Measurements from ENCODE around the gene UNCX. TPM values are rescaled to one million over a fixed set of nuclear protein-coding genes. Genes with fewer than 3 reads are reported as not detected.
"Not testable (repeated sequence)": the region's sequence is repeated elsewhere in the genome, so short reads cannot be mapped to it uniquely, and the experiment has no call there.

Gene UNCX
- total RNA-seq, 1 experiment from 2014 or later: not detected

GRCh38 chr7:1193593-1194424 lies 38.9 kb upstream of the UNCX start:
- RAD21 ChIA-PET (ENCODE audit: low non-redundant PET in 1 of 2, low total read pairs in 2 of 2, uncharacterized antibody in 2 of 2, unreplicated experiment in 2 of 2): interaction anchor here in 1 of 2 experiments (1.2 kb wide), 1 partner anchor 218 kb away, joined by 3 read pairs; no protein-coding TSS in a partner anchor

DNA sequence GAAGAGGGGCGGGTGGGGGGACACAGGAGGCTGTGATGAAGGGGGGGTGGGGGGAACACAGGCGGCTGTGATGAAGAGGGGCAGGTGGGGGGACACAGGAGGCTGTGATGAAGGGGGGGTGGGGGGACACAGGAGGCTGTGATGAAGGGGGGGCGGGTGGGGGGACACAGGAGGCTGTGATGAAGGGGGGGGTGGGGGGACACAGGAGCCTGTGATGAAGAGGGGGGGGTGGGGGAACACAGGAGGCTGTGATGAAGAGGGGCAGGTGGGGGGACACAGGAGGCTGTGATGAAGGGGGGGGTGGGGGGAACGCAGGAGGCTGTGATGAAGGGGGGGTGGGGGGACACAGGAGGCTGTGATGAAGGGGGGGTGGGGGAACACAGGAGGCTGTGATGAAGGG lies 36.2 kb upstream of the UNCX start:
- H3K27ac ChIP-seq (ENCODE audit: low read depth, low read length); H3K36me3 ChIP-seq (ENCODE audit: control insufficient read depth in 1 of 2, insufficient read depth in 2 of 2, low read length in 2 of 2); H2AFZ ChIP-seq (ENCODE audit: low read depth, low read length, poor library complexity, severe bottlenecking); DNase-seq (ENCODE audit: low read depth, low spot score); H3K9me2 ChIP-seq (ENCODE audit: insufficient read depth); BruUV-seq (replicated peaks); H3K9me3 ChIP-seq (ENCODE audit: control insufficient read depth in 1 of 2, insufficient read depth in 1 of 2, low read depth in 1 of 2, low read length in 2 of 2); H3K27me3 ChIP-seq (ENCODE audit: insufficient read depth, low read length); H4K20me1 ChIP-seq (ENCODE audit: insufficient read depth); ATAC-seq; H3K4me2 ChIP-seq (ENCODE audit: low read length); RAD21 ChIA-PET (ENCODE audit: low non-redundant PET in 1 of 2, low total read pairs in 2 of 2, uncharacterized antibody in 2 of 2, unreplicated experiment in 2 of 2); H3K9ac ChIP-seq (ENCODE audit: low read length); H3K4me3 ChIP-seq (replicated peaks in 1 of 2; ENCODE audit: low read depth in 1 of 2, low read length in 2 of 2); POLR2A ChIA-PET; H3K79me2 ChIP-seq (ENCODE audit: insufficient read depth, low read length); intact Hi-C loops (cut with micrococcal nuclease): not testable (repeated sequence)
- H3K4me1 ChIP-seq (ENCODE audit: control insufficient read depth in 1 of 2, insufficient read depth in 2 of 2, low read length in 2 of 2): peaks cover 6 to 13% of the 10 kb centered on the region in 2 experiments; a peak in 3 of 4 replicates
- CTCF ChIA-PET: interaction anchor here (0.8 kb wide), 1 partner anchor 14 kb away, joined by 3 read pairs; no protein-coding TSS in a partner anchor

More at GRCh38 chr7:1193593-1194424, 38.9 kb upstream of the UNCX start:
- Histone ChIP-seq H3K9me2 (ENCODE audit: insufficient read depth) (no peaks in the 10 kb centered on the region), H3K36me3 (ENCODE audit: control insufficient read depth in 1 of 2, insufficient read depth in 2 of 2, low read length in 2 of 2) (no peaks in the 10 kb centered on the region), H3K79me2 (ENCODE audit: insufficient read depth, low read length) (no peaks in the 10 kb centered on the region), H3K4me1 (ENCODE audit: control insufficient read depth in 1 of 2, insufficient read depth in 2 of 2, low read length in 2 of 2) (peaks cover 0 to 6% of the 10 kb centered on the region in 2 experiments; a peak in 2 of 4 replicates), H3K9ac (ENCODE audit: low read length) (no peak overlapping the region), H3K9me3 (ENCODE audit: control insufficient read depth in 1 of 2, insufficient read depth in 1 of 2, low read depth in 1 of 2, low read length in 2 of 2) (no peaks in the 10 kb centered on the region), H4K20me1 (ENCODE audit: insufficient read depth) (no peaks in the 10 kb centered on the region), H3K27ac (ENCODE audit: low read depth, low read length) (no peak overlapping the region), H3K4me2 (ENCODE audit: low read length) (peak overlapping the region; percentile 14; the same call in 1 of the 2 replicates), H3K27me3 (ENCODE audit: insufficient read depth, low read length) (peaks cover 6% of the 10 kb centered on the region; the same call in 1 of the 2 replicates), H2AFZ (ENCODE audit: low read depth, low read length, poor library complexity, severe bottlenecking) (peak overlapping the region; percentile 8), H3K4me3 (replicated peaks in 1 of 2; ENCODE audit: low read depth in 1 of 2, low read length in 2 of 2) (no peak overlapping the region)
- no TSS peak for BruUV-seq (replicated peaks)
- TF ChIP-seq JUND (IDR thresholded peaks at IDR 0.05) (no peak), TCF7L2 (IDR thresholded peaks at IDR 0.05; ENCODE audit: borderline replicate concordance, extremely low read depth, insufficient read depth, insufficient read length) (peak; percentile 9), CTCF (IDR thresholded peaks at IDR 0.05 in 2 of 3, conservative IDR thresholded peaks at IDR 0.05 in 1 of 3; ENCODE audit: borderline replicate concordance in 1 of 3, insufficient read depth in 1 of 3, low read depth in 2 of 3, low read length in 2 of 3) (peak; percentile 73 to 90 (median 75)), ZNF274 (IDR thresholded peaks at IDR 0.05; ENCODE audit: low read depth, low read length) (no peak), MAX (IDR thresholded peaks at IDR 0.05) (peak; percentile 85), RAD21 (IDR thresholded peaks at IDR 0.05; ENCODE audit: low read depth) (peak; percentile 97)
- ATAC-seq: peak; percentile 99
- peak; percentile 40 for DNase-seq (ENCODE audit: low read depth, low spot score)
- ChIA-PET POLR2A (interaction anchor here (0.6 kb wide), 1 partner anchor 267 kb away, joined by 3 read pairs; no protein-coding TSS in a partner anchor), CTCF (interaction anchor here (1.2 to 4.3 kb wide), 6 partner anchors 11 to 365 kb away, joined by 3 to 26 read pairs (median 5); partner anchors contain the start of gene TMEM184A)
- intact Hi-C loops (cut with micrococcal nuclease): loop anchor here (1.0 kb wide), 3 partner anchors 219 to 280 kb away; no protein-coding TSS in a partner anchor

Measured in HCT116 (cell line).